GM12878 (cell line): ENCODE data around the gene MRPL39. TPM values are rescaled to one million over a fixed set of nuclear protein-coding genes. Genes with fewer than 3 reads are reported as not detected.

ENCODE experiments used
- ATAC-seq: fragments of 200-7000 bp; cut with Tn5 transposase; 3 replicates; pipeline ENCODE4 v1.9.1; 2020; ENCODE audit warnings: mild to moderate bottlenecking, moderate library complexity
- BruUV-seq: library from RNA; stranded (reverse); fragments of 400-500 nt; replicated peaks from 2 replicates; lab custom pipeline; 2021; lab: Mats Ljungman, UMichigan
- CTCF ChIA-PET: fragments of 300-600 bp; sonication (Branson Sonifier 250); formaldehyde crosslinking; extraction: SDS; loops from one replicate; lab custom pipeline; 2021; ENCODE audit warnings: inconsistent platforms; lab: Yijun Ruan, JAX
- POLR2A ChIA-PET: fragments of 350-600 bp; formaldehyde crosslinking; extraction: SDS; loops from one replicate; lab custom pipeline; 2021; ENCODE audit warnings: inconsistent platforms; lab: Charles Lee
- RAD21 ChIA-PET: fragments of 300-600 bp; sonication (Branson Sonifier 250); formaldehyde crosslinking; loops from one replicate; lab custom pipeline; 2023; ENCODE audit warnings: antibody characterized with exemption; ENCODE audit not compliant: unreplicated experiment; lab: Charles Lee
- SMC1A ChIA-PET: fragments of 300-600 bp; sonication (Branson Sonifier 250); formaldehyde crosslinking; loops from one replicate; lab custom pipeline; 2023; ENCODE audit not compliant: unreplicated experiment, uncharacterized antibody; lab: Charles Lee
- DNase-seq: peaks from one replicate; pipeline ENCODE4 v3.0.0-alpha.2; 2011; ENCODE audit warnings: low read depth, low spot score
- FAIRE-seq: peaks from 3 replicates; lab custom pipeline; 2011; peaks lifted over from hg19 to GRCh38; lab: Jason Lieb, UNC
- H2AFZ ChIP-seq: 2 replicates; pipeline ENCODE4 v1.6.0; 2011; ENCODE audit warnings: low read depth, low read length, control low read depth; ENCODE audit not compliant: control insufficient read depth
- H3K27ac ChIP-seq: 2 replicates; pipeline ENCODE4 v1.5.1; 2011; ENCODE audit warnings: control low read depth; ENCODE audit not compliant: control insufficient read depth, insufficient read depth
- H3K27me3 ChIP-seq, 2 experiments: replicated peaks in 1 of 2; 2 replicates each; pipeline versions ENCODE4 v1.6.0 to v1.6.1; 2011; ENCODE audit warnings: low read length in 1 of 2; ENCODE audit not compliant: control insufficient read depth in 2 of 2, insufficient read depth in 2 of 2
- H3K36me3 ChIP-seq, 2 experiments: 2 replicates each; pipeline ENCODE4 v1.5.1; 2011; ENCODE audit warnings: low read length in 1 of 2; ENCODE audit not compliant: control insufficient read depth in 2 of 2, insufficient read depth in 2 of 2
- H3K4me1 ChIP-seq: 2 replicates; pipeline ENCODE4 v1.6.1; 2011; ENCODE audit warnings: mild to moderate bottlenecking, low read length, moderate library complexity, mixed read lengths; ENCODE audit not compliant: control insufficient read depth, insufficient read depth
- H3K4me2 ChIP-seq: 2 replicates; pipeline ENCODE4 v1.6.0; 2011; ENCODE audit warnings: control low read depth; ENCODE audit not compliant: control insufficient read depth, insufficient read depth
- H3K4me3 ChIP-seq: fragments of 200-600 bp; sonication (generic); 2 replicates; pipeline ENCODE4 v1.5.1; 2016
- H3K79me2 ChIP-seq: 2 replicates; pipeline ENCODE4 v1.6.0; 2011; ENCODE audit warnings: low read length; ENCODE audit not compliant: control insufficient read depth, insufficient read depth
- H3K9ac ChIP-seq: 2 replicates; pipeline ENCODE4 v1.8.0; 2011; ENCODE audit warnings: low read length, control low read depth, mixed read lengths; ENCODE audit not compliant: control insufficient read depth, insufficient read depth
- H3K9me3 ChIP-seq: replicated peaks from 3 replicates; pipeline ENCODE4 v1.5.1; 2011; ENCODE audit warnings: mild to moderate bottlenecking, low read length; ENCODE audit not compliant: control insufficient read depth, insufficient read depth
- H4K20me1 ChIP-seq: 2 replicates; pipeline ENCODE4 v1.6.0; 2011; ENCODE audit not compliant: control insufficient read depth, insufficient read depth
- ASH2L ChIP-seq: fragments of 300-600, 200-600 bp; sonication (generic); IDR thresholded peaks from 2 replicates; pipeline ENCODE4 v1.6.1; 2017; ENCODE audit warnings: low read depth, mild to moderate bottlenecking, borderline replicate concordance
- BMI1 ChIP-seq: fragments of 450-650 bp; IDR thresholded peaks from 2 replicates; pipeline ENCODE4 v1.6.1; 2016; ENCODE audit warnings: mild to moderate bottlenecking, moderate library complexity, borderline replicate concordance
- CBX3 ChIP-seq: fragments of 200-600 bp; sonication (generic); IDR thresholded peaks from 2 replicates; pipeline ENCODE4 v1.6.1; 2016; ENCODE audit warnings: low read depth, borderline replicate concordance
- CUX1 ChIP-seq: IDR thresholded peaks from 2 replicates; pipeline ENCODE4 v1.6.1; 2012; ENCODE audit warnings: improper control_type of control experiment, low read depth, low read length; ENCODE audit not compliant: insufficient replicate concordance
- FOXK2 ChIP-seq: fragments of 450-650 bp; IDR thresholded peaks from 2 replicates; pipeline ENCODE4 v1.6.1; 2017; ENCODE audit warnings: mild to moderate bottlenecking, moderate library complexity
- MLLT1 ChIP-seq: fragments of 450-650 bp; IDR thresholded peaks from 2 replicates; pipeline ENCODE4 v1.6.1; 2016; ENCODE audit warnings: mild to moderate bottlenecking
- POLR2A ChIP-seq: IDR thresholded peaks from 2 replicates; pipeline ENCODE4 v1.6.1; 2011; ENCODE audit warnings: low read depth, mild to moderate bottlenecking, low read length
- SMARCA5 ChIP-seq: fragments of 450-650 bp; IDR thresholded peaks from 2 replicates; pipeline ENCODE4 v1.6.1; 2017; ENCODE audit warnings: mild to moderate bottlenecking
- SREBF2 ChIP-seq: IDR thresholded peaks from 2 replicates; pipeline ENCODE4 v1.6.1; 2012; ENCODE audit warnings: mild to moderate bottlenecking, low read length
- SUZ12 ChIP-seq: fragments of 200-600 bp; sonication (generic); IDR thresholded peaks from one replicate; pipeline ENCODE4 v1.6.1; 2018; ENCODE audit warnings: antibody characterized with exemption, mild to moderate bottlenecking; ENCODE audit not compliant: unreplicated experiment
- TCF3 ChIP-seq: IDR thresholded peaks from 2 replicates; pipeline ENCODE4 v1.6.1; 2012; ENCODE audit warnings: low read depth, mild to moderate bottlenecking, low read length, borderline replicate concordance; ENCODE audit not compliant: insufficient read depth
- ZBTB33 ChIP-seq: fragments of 450-650 bp; IDR thresholded peaks from 2 replicates; pipeline ENCODE4 v1.6.1; 2017; ENCODE audit warnings: mild to moderate bottlenecking
- ZZZ3 ChIP-seq: IDR thresholded peaks from 2 replicates; pipeline ENCODE4 v1.6.1; 2011; ENCODE audit warnings: low read depth; ENCODE audit not compliant: control insufficient read depth, insufficient read length
- WGBS: methylation state at CpG from one replicate; pipeline ENCODE4 v1.1.6; 2016; ENCODE audit warnings: low lambda C conversion rate; ENCODE audit not compliant: insufficient replicate concordance, insufficient coverage; ENCODE audit errors: missing lambda C conversion rate; 5-methylcytosine and 5-hydroxymethylcytosine counted together
- in situ Hi-C: fragments of 300-500 bp; cut with MboI; formaldehyde crosslinking; loops from 9 replicates; pipeline ENCODE4 v1.14.3; 2018; ENCODE audit warnings: mixed read lengths
- intact Hi-C: fragments of 100-400 bp; cut with micrococcal nuclease; formaldehyde crosslinking; loops from one replicate; pipeline ENCODE4 v1.14.2; 2022; ENCODE audit not compliant: unreplicated experiment
- polyA plus RNA-seq, 11 experiments: library from polyadenylated mRNA; depleted of rRNA in 4 of 11; unstranded in 6 of 11; stranded (reverse) in 5 of 11; fragments of >200 nt; fragmentation: Nextera tagmentation in 4 of 11; fragmentation: Illumina TruSeq in 1 of 11; extraction: Ambion mirVana in 4 of 11; extraction: Trizol in 1 of 11; gene quantifications; 1 replicate in 1 of 11; 2 replicates in 10 of 11; pipeline versions ENCODE4 v1.2.1 to v1.2.3, GENCODE V29; 2011 to 2016; ENCODE audit warnings: inconsistent platforms in 2 of 11, missing spikeins in 2 of 11, low read depth in 1 of 11
- total RNA-seq, 4 experiments: library from RNA; depleted of rRNA in 3 of 4; stranded (reverse); fragments of >200 nt in 3 of 4; fragmentation: Illumina TruSeq in 1 of 4; extraction: Trizol in 1 of 4; gene quantifications; 2 replicates each; pipeline versions ENCODE4 v1.2.1 to v1.2.3, GENCODE V29; 2013 to 2021

MRPL39 gene
- total and polyA plus RNA-seq, 10 of the 15 experiments (the other 5 are each of a cell fraction or from before 2014, with no cell fraction given) = 68.8 to 292 (median 120) TPM

GRCh38 chr21:25656412-25656811 is 49.1 kb upstream of the MRPL39 start:
- ChIA-PET RAD21 (no interaction called here), CTCF (interaction anchor here (0.6 kb wide), 1 partner anchor 216 kb away, joined by 3 read pairs; no protein-coding TSS in a partner anchor), POLR2A (no interaction called here), SMC1A (interaction anchor here (0.7 kb wide), 1 partner anchor 325 kb away, joined by 3 read pairs; no protein-coding TSS in a partner anchor)
- Histone ChIP-seq H4K20me1 (no peaks in the 10 kb centered on the region), H3K9ac (no peak overlapping the region), H3K27ac (no peak overlapping the region), H3K36me3 (no peaks in the 10 kb centered on the region), H3K27me3 (no peaks in the 10 kb centered on the region), H3K9me3 (no peaks in the 10 kb centered on the region), H3K4me1 (no peaks in the 10 kb centered on the region), H3K4me2 (no peak overlapping the region), H2AFZ (no peak overlapping the region), H3K4me3 (no peak overlapping the region), H3K79me2 (no peaks in the 10 kb centered on the region)
- in situ Hi-C loops = no loop called here
- intact Hi-C loops = no loop called here
- no TSS peak for BruUV-seq
- ATAC-seq = no peak
- DNase-seq = no peak
- FAIRE-seq = no peak
- 90% methylated on average over 2 of the region's 2 CpGs for WGBS
- TF ChIP-seq SMARCA5 (no peak), TCF3 (no peak), ASH2L (no peak), SREBF2 (no peak), POLR2A (no peak), BMI1 (no peak), MLLT1 (no peak), FOXK2 (no peak), ZZZ3 (no peak), SUZ12 (no peak), CBX3 (no peak), ZBTB33 (no peak), CUX1 (no peak)
